H1 (cell line): ENCODE results near the gene PCDHGB7. TPM values are rescaled to one million over a fixed set of nuclear protein-coding genes. Genes with fewer than 3 reads are reported as not detected.

ENCODE experiments used
- CTCF ChIA-PET: fragments of 300-600 bp; sonication (Branson Sonifier 250); formaldehyde crosslinking; loops from one replicate; lab custom pipeline; 2021; ENCODE audit not compliant: partially characterized antibody; lab: Charles Lee
- POLR2A ChIA-PET: fragments of 300-600 bp; sonication (Branson Sonifier 250); formaldehyde crosslinking; loops from one replicate; lab custom pipeline; 2021; ENCODE audit warnings: inconsistent platforms; ENCODE audit not compliant: partially characterized antibody; lab: Charles Lee
- DNase-seq, 2 experiments: peaks; one replicate each; pipeline versions ENCODE4 v3.0.0 to v3.0.0-alpha.2; 2010 to 2022; ENCODE audit warnings: low spot score in 2 of 2, low read depth in 1 of 2, mixed read lengths in 1 of 2
- FAIRE-seq: peaks from 2 replicates; lab custom pipeline; 2011; peaks lifted over from hg19 to GRCh38; lab: Jason Lieb, UNC
- H2AFZ ChIP-seq: 2 replicates; pipeline ENCODE4 v1.8.1; 2012; ENCODE audit warnings: low read length, inconsistent platforms
- H2AK5ac ChIP-seq: 2 replicates; pipeline ENCODE4 v1.6.1; 2013; ENCODE audit warnings: low read depth, low read length
- H2BK120ac ChIP-seq: replicated peaks from 2 replicates; pipeline ENCODE3; 2013; ENCODE audit warnings: low read depth, low read length, inconsistent platforms
- H2BK12ac ChIP-seq: 2 replicates; pipeline ENCODE4 v1.6.1; 2013; ENCODE audit warnings: low read depth, low read length
- H2BK15ac ChIP-seq: 2 replicates; pipeline ENCODE4 v1.6.1; 2013; ENCODE audit warnings: low read length
- H2BK20ac ChIP-seq: 2 replicates; pipeline ENCODE4 v1.6.1; 2013; ENCODE audit warnings: low read length
- H2BK5ac ChIP-seq: 2 replicates; pipeline ENCODE4 v1.6.1; 2013; ENCODE audit warnings: low read depth, low read length
- H3K14ac ChIP-seq: 2 replicates; pipeline ENCODE4 v1.6.1; 2013; ENCODE audit warnings: inconsistent platforms; ENCODE audit not compliant: insufficient read length
- H3K18ac ChIP-seq: 2 replicates; pipeline ENCODE4 v1.6.1; 2013; ENCODE audit warnings: low read length; ENCODE audit errors: extremely low read depth
- H3K23ac ChIP-seq: 2 replicates; pipeline ENCODE4 v1.6.1; 2013; ENCODE audit warnings: inconsistent platforms; ENCODE audit not compliant: insufficient read length
- H3K23me2 ChIP-seq: 2 replicates; pipeline ENCODE4 v1.6.1; 2013; ENCODE audit warnings: low read depth, low read length
- H3K27ac ChIP-seq: 2 replicates; pipeline ENCODE4 v1.6.1; 2011; ENCODE audit warnings: low read depth, low read length, inconsistent platforms
- H3K27me3 ChIP-seq, 4 experiments: replicated peaks in 1 of 4; 1 replicate in 1 of 4; 2 replicates in 3 of 4; pipeline versions ENCODE4 v1.6.1 to v1.8.1; 2011 to 2013; ENCODE audit warnings: low read length in 3 of 4, mild to moderate bottlenecking in 3 of 4, inconsistent platforms in 2 of 4, mixed read lengths in 2 of 4, moderate library complexity in 1 of 4; ENCODE audit not compliant: control insufficient read depth in 3 of 4, insufficient read depth in 3 of 4; ENCODE audit errors: extremely low read depth in 1 of 4
- H3K36me3 ChIP-seq, 4 experiments: 2 replicates each; pipeline versions ENCODE4 v1.6.1 to v1.8.1; 2011 to 2013; ENCODE audit warnings: mild to moderate bottlenecking in 4 of 4, low read length in 3 of 4, moderate library complexity in 2 of 4, control low read depth in 1 of 4, inconsistent platforms in 1 of 4; ENCODE audit not compliant: insufficient read depth in 4 of 4, control insufficient read depth in 2 of 4
- H3K4ac ChIP-seq: replicated peaks from 2 replicates; pipeline ENCODE3; 2013; ENCODE audit warnings: low read length, low read depth, mixed read lengths, inconsistent platforms; ENCODE audit not compliant: insufficient read length
- H3K4me1 ChIP-seq, 4 experiments: replicated peaks in 1 of 4; 1 replicate in 1 of 4; 2 replicates in 3 of 4; pipeline versions ENCODE4 v1.6.1 to v1.8.1; 2011 to 2013; ENCODE audit warnings: low read length in 3 of 4, inconsistent platforms in 2 of 4, mixed read lengths in 1 of 4; ENCODE audit not compliant: insufficient read depth in 4 of 4, control insufficient read depth in 3 of 4
- H3K4me2 ChIP-seq, 2 experiments: 2 replicates each; pipeline versions ENCODE4 v1.6.1 to v1.8.1; 2011 to 2013; ENCODE audit warnings: low read depth in 2 of 2, low read length in 2 of 2, control low read depth in 1 of 2, inconsistent platforms in 1 of 2, mild to moderate bottlenecking in 1 of 2; ENCODE audit not compliant: insufficient read depth in 1 of 2
- H3K4me3 ChIP-seq, 4 experiments: fragments of 200-600, 300-600 bp in 1 of 4; sonication (generic), shearing (Covaris generic), sonication (Bioruptor Twin) in 1 of 4; 2 replicates each; pipeline versions ENCODE4 v1.5.1 to v1.8.1; 2011 to 2016; ENCODE audit warnings: low read length in 4 of 4, low read depth in 3 of 4, control low read depth in 2 of 4, inconsistent platforms in 2 of 4, mild to moderate bottlenecking in 2 of 4, mixed read lengths in 1 of 4, moderate library complexity in 1 of 4; ENCODE audit not compliant: insufficient read depth in 2 of 4; ENCODE audit errors: extremely low read depth in 1 of 4
- H3K56ac ChIP-seq: replicated peaks from 2 replicates; pipeline ENCODE3; 2013; ENCODE audit warnings: low read depth, mild to moderate bottlenecking, mixed read lengths, low read length, inconsistent platforms; ENCODE audit not compliant: insufficient read length
- H3K79me1 ChIP-seq: 2 replicates; pipeline ENCODE4 v1.6.1; 2013; ENCODE audit warnings: low read depth, low read length, control low read depth
- H3K79me2 ChIP-seq, 2 experiments: 2 replicates each; pipeline versions ENCODE4 v1.6.1 to v1.8.1; 2012 to 2013; ENCODE audit warnings: low read length in 2 of 2, mild to moderate bottlenecking in 2 of 2, inconsistent platforms in 1 of 2; ENCODE audit not compliant: insufficient read depth in 2 of 2, control insufficient read depth in 1 of 2
- H3K9ac ChIP-seq, 4 experiments: replicated peaks in 1 of 4; 1 replicate in 1 of 4; 2 replicates in 3 of 4; pipeline versions ENCODE4 v1.6.1 to v1.8.1; 2011 to 2013; ENCODE audit warnings: low read depth in 3 of 4, low read length in 3 of 4, control low read depth in 2 of 4, mild to moderate bottlenecking in 2 of 4, moderate library complexity in 2 of 4, inconsistent platforms in 1 of 4; ENCODE audit errors: extremely low read depth in 1 of 4
- H3K9me3 ChIP-seq, 2 experiments: 2 replicates each; pipeline versions ENCODE4 v1.6.1 to v1.8.1; 2012 to 2013; ENCODE audit warnings: mild to moderate bottlenecking in 2 of 2, moderate library complexity in 2 of 2, control low read depth in 1 of 2, inconsistent platforms in 1 of 2, low read depth in 1 of 2, low read length in 1 of 2, mixed read lengths in 1 of 2; ENCODE audit not compliant: insufficient read depth in 2 of 2
- H4K20me1 ChIP-seq, 2 experiments: replicated peaks in 1 of 2; 2 replicates each; pipeline versions ENCODE3 to v1.8.1; 2011 to 2013; ENCODE audit warnings: inconsistent platforms in 2 of 2, low read length in 2 of 2, mild to moderate bottlenecking in 1 of 2; ENCODE audit not compliant: insufficient read depth in 2 of 2, control insufficient read depth in 1 of 2
- H4K5ac ChIP-seq: 2 replicates; pipeline ENCODE4 v1.6.1; 2013; ENCODE audit warnings: low read length, low read depth, mixed read lengths, inconsistent platforms; ENCODE audit not compliant: insufficient read length
- H4K8ac ChIP-seq: 2 replicates; pipeline ENCODE4 v1.8.0; 2013; ENCODE audit warnings: mild to moderate bottlenecking, moderate library complexity, low read length, inconsistent platforms; ENCODE audit not compliant: insufficient read depth; ENCODE audit errors: extremely low read depth
- H4K91ac ChIP-seq: replicated peaks from 2 replicates; pipeline ENCODE3; 2013; ENCODE audit warnings: low read length, mixed read lengths, inconsistent platforms; ENCODE audit not compliant: insufficient read length
- EP300 ChIP-seq, 2 experiments: IDR thresholded peaks; 1 replicate in 1 of 2; 2 replicates in 1 of 2; pipeline ENCODE4 v1.6.1; 2011 to 2012; ENCODE audit warnings: low read depth in 2 of 2, low read length in 2 of 2, mild to moderate bottlenecking in 2 of 2, borderline replicate concordance in 1 of 2, inconsistent platforms in 1 of 2, moderate library complexity in 1 of 2
- GABPA ChIP-seq: IDR thresholded peaks from 2 replicates; pipeline ENCODE4 v1.6.1; 2011; ENCODE audit warnings: mild to moderate bottlenecking, low read length, moderate library complexity, borderline replicate concordance; ENCODE audit not compliant: insufficient read depth
- JUND ChIP-seq: IDR thresholded peaks from 2 replicates; pipeline ENCODE4 v1.6.1; 2011; ENCODE audit warnings: mild to moderate bottlenecking, improper control_type of control experiment, low read length
- TBP ChIP-seq: IDR thresholded peaks from 2 replicates; pipeline ENCODE4 v1.6.1; 2011; ENCODE audit warnings: low read depth, low read length, improper control_type of control experiment
- WGBS, 2 experiments: shearing (Covaris generic) in 1 of 2; methylation state at CpG; one replicate each; pipeline versions ENCODE4 v1.1.6 to v1.1.7; 2013 to 2015; ENCODE audit warnings: low lambda C conversion rate in 2 of 2, mixed read lengths in 2 of 2, inconsistent platforms in 1 of 2, low coverage in 1 of 2, missing lambda C conversion rate in 1 of 2; ENCODE audit not compliant: insufficient replicate concordance in 2 of 2, insufficient coverage in 1 of 2, insufficient read length in 1 of 2; ENCODE audit errors: extremely low coverage in 1 of 2, missing lambda C conversion rate in 1 of 2; 5-methylcytosine and 5-hydroxymethylcytosine counted together
- polyA plus RNA-seq, 7 experiments: library from polyadenylated mRNA; depleted of rRNA in 3 of 7; stranded (reverse) in 5 of 7; unstranded in 2 of 7; fragments of >200 nt in 5 of 7; fragments of 200-250 nt in 2 of 7; gene quantifications; 1 replicate in 5 of 7; 2 replicates in 1 of 7; 4 replicates in 1 of 7; pipeline versions ENCODE4 v1.2.1 to v1.2.3, GENCODE V29; 2011 to 2013; ENCODE audit warnings: missing spikeins in 2 of 7, mixed read lengths in 2 of 7
- total RNA-seq: library from RNA; stranded (reverse); fragmentation: NEBNext Ultra II Directional; extraction: Animal tissue kit (Norgen Biotek cat#: 25700); gene quantifications from 2 replicates; pipeline ENCODE4 v1.2.1, GENCODE V29; 2021

Gene PCDHGB7
- total and polyA plus RNA-seq, 2 of the 8 experiments (the other 6 are each of a cell fraction or from before 2014, with no cell fraction given) = 4.1 to 9.5 TPM

DNA sequence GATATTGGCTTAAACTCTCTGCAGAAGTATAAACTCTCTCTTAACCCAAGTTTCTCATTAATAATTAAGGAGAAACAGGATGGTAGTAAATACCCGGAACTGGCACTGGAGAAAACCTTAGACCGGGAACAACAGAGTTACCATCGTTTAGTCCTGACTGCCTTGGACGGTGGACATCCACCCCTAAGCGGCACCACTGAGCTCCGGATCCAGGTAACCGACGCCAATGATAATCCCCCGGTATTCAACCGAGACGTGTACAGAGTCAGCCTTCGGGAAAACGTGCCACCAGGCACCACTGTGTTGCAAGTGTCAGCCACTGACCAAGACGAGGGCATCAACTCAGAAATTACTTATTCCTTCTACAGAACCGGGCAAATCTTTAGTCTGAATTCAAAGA is 18.9 kb upstream of the PCDHGB7 start:
- Histone ChIP-seq H3K36me3 (peaks cover 0 to 12% (median under 1%) of the 10 kb centered on the region in 4 experiments; a peak in 2 of 8 replicates), H4K5ac (no peak overlapping the region), H3K23ac (no peak overlapping the region), H2BK12ac (no peak overlapping the region), H2AK5ac (no peak overlapping the region), H3K4ac (no peak overlapping the region), H3K18ac (no peak overlapping the region), H3K9me3 (peaks cover 45 to 56% of the 10 kb centered on the region in 2 experiments), H3K27me3 (no peaks in the 10 kb centered on the region), H4K8ac (no peak overlapping the region), H3K27ac (no peak overlapping the region), H3K79me2 (no peaks in the 10 kb centered on the region), H3K4me1 (no peaks in the 10 kb centered on the region), H2AFZ (no peak overlapping the region), H3K4me2 (no peak overlapping the region), H2BK5ac (no peak overlapping the region), H2BK120ac (no peak overlapping the region), H3K56ac (no peak overlapping the region), H2BK15ac (no peak overlapping the region), H3K23me2 (no peaks in the 10 kb centered on the region), H3K4me3 (no peak overlapping the region), H4K91ac (no peak overlapping the region), H2BK20ac (no peak overlapping the region), H3K14ac (no peak overlapping the region), H4K20me1 (no peaks in the 10 kb centered on the region), H3K79me1 (no peaks in the 10 kb centered on the region), H3K9ac (no peak overlapping the region)
- POLR2A ChIA-PET = no interaction called here
- DNase-seq (no peak), FAIRE-seq (no peak)
- 91% methylated on average over 15 of the region's 15 CpGs; no CpG with 5 or more reads in 1 of the 2 experiments for WGBS, 2 experiments
- CTCF ChIA-PET = interaction anchor here (1.3 to 4.0 kb wide), 11 partner anchors 8 to 175 kb away, joined by 3 to 34 read pairs (median 9); partner anchors contain the start of genes PCDHB15, PCDHGA10, PCDHGA4 and PCDHGB3
- no peak for TF ChIP-seq GABPA
- no peak for TF ChIP-seq TBP
- no peak for TF ChIP-seq EP300 (IDR thresholded peaks at IDR 0.05; ENCODE audit: borderline replicate concordance in 1 of 2, low read depth in 2 of 2, low read length in 2 of 2)
- no peak for TF ChIP-seq JUND
